Measurements from ENCODE around the gene EZH1.

DNA sequence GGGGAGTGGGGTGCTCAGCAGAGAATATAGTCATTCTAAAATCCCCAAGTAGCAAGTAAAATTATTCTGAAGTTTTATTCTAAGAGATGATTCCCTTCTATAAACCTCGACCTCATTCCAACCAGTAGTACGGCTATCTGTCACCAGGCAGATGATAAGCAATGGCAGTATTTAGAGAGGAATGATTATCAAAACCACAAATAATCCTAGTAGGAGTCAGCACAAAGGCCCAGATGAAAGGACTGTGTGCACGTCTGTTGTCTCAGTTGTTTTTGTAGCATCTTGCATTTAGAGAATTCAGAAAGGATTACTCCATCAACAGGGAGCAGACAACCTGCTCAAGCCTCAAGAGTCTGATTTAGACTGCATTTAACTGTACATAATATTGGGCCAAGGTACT is 21.2 kb downstream of the EZH1 start:
- TF ChIP-seq CTCF (IDR thresholded peaks at IDR 0.05) (no peak), POLR2A (IDR thresholded peaks at IDR 0.05) (no peak)

All from uterus (tissue), 2 donors.